ENCODE results near the gene PSMD13. TPM values are rescaled to one million over a fixed set of nuclear protein-coding genes. Genes with fewer than 3 reads are reported as not detected.

The PSMD13 gene
- total and polyA plus RNA-seq, 2 donors (not counting 1 experiment from before 2014, with no cell fraction given) = 98.0 to 104 TPM

GRCh38 chr11:255176-255575 lies 18.4 kb downstream of the PSMD13 start:
- POLR2A ChIA-PET = interaction anchor here (1.6 kb wide), 1 partner anchor 99 kb away, joined by 3 read pairs; no protein-coding TSS in a partner anchor
- DNase-seq (no peak), ATAC-seq (ENCODE audit: low read depth) (no peak)
- H3K4me3 ChIP-seq (ENCODE audit: control extremely low read depth in 1 of 5, extremely low read depth in 1 of 5, insufficient read depth in 1 of 5, low read depth in 2 of 5, low read length in 4 of 5) = no peak overlapping the region
- no peak for TF ChIP-seq CTCF (IDR thresholded peaks at IDR 0.05)
- no peak for TF ChIP-seq EZH2 (IDR thresholded peaks at IDR 0.05; ENCODE audit: borderline replicate concordance, insufficient read depth, low read depth, low read length, poor library complexity, severe bottlenecking)
- no peak overlapping the region for H3K4me2 ChIP-seq (replicated peaks; ENCODE audit: low read depth, low read length, poor library complexity, severe bottlenecking)
- H4K20me1 ChIP-seq (ENCODE audit: control insufficient read depth, insufficient read depth, low read length, poor library complexity, severe bottlenecking) = no peaks in the 10 kb centered on the region
- H2AFZ ChIP-seq (ENCODE audit: insufficient read depth, low read depth, low read length, poor library complexity, severe bottlenecking) = no peak overlapping the region
- H3K9ac ChIP-seq (ENCODE audit: low read length) = no peak overlapping the region
- peaks cover 0 to 32% of the 10 kb centered on the region in 2 experiments for H3K36me3 ChIP-seq (replicated peaks in 1 of 2; ENCODE audit: control extremely low read depth in 1 of 2, control insufficient read depth in 1 of 2, extremely low read depth in 1 of 2, insufficient read depth in 2 of 2, low read length in 1 of 2)
- no CpG with 5 or more reads among the region's 3 CpGs for WGBS (ENCODE audit: insufficient coverage)
- H3K27ac ChIP-seq (ENCODE audit: low read length in 2 of 2) = no peak overlapping the region
- intact Hi-C loops (cut with micrococcal nuclease) = no loop called here
- no peaks in the 10 kb centered on the region for H3K79me2 ChIP-seq (ENCODE audit: control insufficient read depth, insufficient read depth, low read length)
- no peaks in the 10 kb centered on the region for H3K9me3 ChIP-seq (ENCODE audit: control extremely low read depth in 1 of 3, control insufficient read depth in 2 of 3, insufficient read depth in 1 of 3, low read length in 2 of 3)
- H3K27me3 ChIP-seq (replicated peaks in 1 of 4; ENCODE audit: control extremely low read depth in 1 of 4, control insufficient read depth in 3 of 4, insufficient read depth in 4 of 4, low read length in 3 of 4) = no peaks in the 10 kb centered on the region
- H3K4me1 ChIP-seq (ENCODE audit: control insufficient read depth in 2 of 2, insufficient read depth in 2 of 2, low read length in 2 of 2) = peaks cover 17 to 27% of the 10 kb centered on the region in 2 donors
- Mint-ChIP-seq H3K27me3 (no peaks in the 10 kb centered on the region), H3K9me3 (ENCODE audit: insufficient read depth) (no peaks in the 10 kb centered on the region), H3K27ac (no peak overlapping the region), H3K4me3 (no peak overlapping the region), H3K4me1 (peaks cover 31% of the 10 kb centered on the region)
- CTCF ChIA-PET = interaction anchor here (1.1 to 2.1 kb wide), 3 partner anchors 14 to 57 kb away, joined by 3 to 4 read pairs (median 3); no protein-coding TSS in a partner anchor

- ATAC-seq (ENCODE audit: low read depth) (no peak), DNase-seq (no peak)
- TF ChIP-seq CTCF (IDR thresholded peaks at IDR 0.05) (no peak), EZH2 (IDR thresholded peaks at IDR 0.05; ENCODE audit: borderline replicate concordance, insufficient read depth, low read depth, low read length, poor library complexity, severe bottlenecking) (no peak)
- no peaks in the 10 kb centered on the region for H4K20me1 ChIP-seq (ENCODE audit: control insufficient read depth, insufficient read depth, low read length, poor library complexity, severe bottlenecking)
- H3K36me3 ChIP-seq (replicated peaks in 1 of 2; ENCODE audit: control extremely low read depth in 1 of 2, control insufficient read depth in 1 of 2, extremely low read depth in 1 of 2, insufficient read depth in 2 of 2, low read length in 1 of 2) = peaks cover 0 to 27% of the 10 kb centered on the region in 2 experiments
- no peaks in the 10 kb centered on the region for H3K27me3 ChIP-seq (replicated peaks in 1 of 4; ENCODE audit: control extremely low read depth in 1 of 4, control insufficient read depth in 3 of 4, insufficient read depth in 4 of 4, low read length in 3 of 4)
- no peak overlapping the region for H3K9ac ChIP-seq (ENCODE audit: low read length)
- no peak overlapping the region for H3K27ac ChIP-seq (ENCODE audit: low read length in 2 of 2)
- CTCF ChIA-PET = interaction anchor here (1.1 kb wide), 1 partner anchor 18 kb away, joined by 3 read pairs; no protein-coding TSS in a partner anchor
- Mint-ChIP-seq H3K27ac (peak overlapping the region; percentile 50), H3K4me3 (peak overlapping the region; percentile 26), H3K9me3 (ENCODE audit: insufficient read depth) (no peaks in the 10 kb centered on the region), H3K4me1 (peaks cover 30% of the 10 kb centered on the region), H3K27me3 (no peaks in the 10 kb centered on the region)
- no peak overlapping the region for H2AFZ ChIP-seq (ENCODE audit: insufficient read depth, low read depth, low read length, poor library complexity, severe bottlenecking)
- WGBS (ENCODE audit: insufficient coverage) = 100% methylated on average over 2 of the region's 2 CpGs
- H3K79me2 ChIP-seq (ENCODE audit: control insufficient read depth, insufficient read depth, low read length) = no peaks in the 10 kb centered on the region
- intact Hi-C loops (cut with micrococcal nuclease) = no loop called here
- POLR2A ChIA-PET = no interaction called here
- H3K9me3 ChIP-seq (ENCODE audit: control extremely low read depth in 1 of 3, control insufficient read depth in 2 of 3, insufficient read depth in 1 of 3, low read length in 2 of 3) = no peaks in the 10 kb centered on the region
- peaks cover 17 to 24% of the 10 kb centered on the region in 2 donors for H3K4me1 ChIP-seq (ENCODE audit: control insufficient read depth in 2 of 2, insufficient read depth in 2 of 2, low read length in 2 of 2)
- no peak overlapping the region for H3K4me2 ChIP-seq (replicated peaks; ENCODE audit: low read depth, low read length, poor library complexity, severe bottlenecking)
- H3K4me3 ChIP-seq (ENCODE audit: control extremely low read depth in 1 of 5, extremely low read depth in 1 of 5, insufficient read depth in 1 of 5, low read depth in 2 of 5, low read length in 4 of 5) = no peak overlapping the region
Observed at GRCh38 chr11:255816-256215, 19.0 kb downstream of the PSMD13 start.

Measured in B cell (primary cell).